GM19372 (cell line): Measurements from ENCODE around the gene SLC22A12.

Experiments used
- ATAC-seq: cut with Tn5 transposase; IDR thresholded peaks from one replicate; pipeline ENCODE4 v1.9.1; 2021; ENCODE audit warnings: mild to moderate bottlenecking, low read depth, moderate library complexity; ENCODE audit not compliant: unreplicated experiment

SLC22A12 gene

DNA sequence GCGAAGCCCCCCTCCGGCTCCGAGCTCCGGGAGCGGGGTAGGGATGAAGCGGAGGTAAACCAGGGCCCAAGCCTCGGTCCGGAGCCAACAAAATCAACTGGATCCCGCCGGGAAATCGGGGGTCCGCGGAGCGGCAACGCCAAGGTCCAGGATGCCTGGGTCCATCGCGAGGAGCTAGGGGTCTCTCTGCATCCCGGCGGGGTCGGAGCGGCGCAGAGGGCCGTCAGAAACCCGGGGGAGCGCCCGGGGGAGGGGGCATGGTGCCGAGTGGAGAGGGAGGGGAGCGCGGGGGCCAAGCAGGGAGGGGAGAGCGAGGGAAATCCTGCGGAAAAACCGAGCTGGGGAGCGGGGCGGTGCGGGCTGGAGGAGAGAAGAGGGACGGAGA lies 51.8 kb downstream of the SLC22A12 start:
- ATAC-seq: no peak

DNA sequence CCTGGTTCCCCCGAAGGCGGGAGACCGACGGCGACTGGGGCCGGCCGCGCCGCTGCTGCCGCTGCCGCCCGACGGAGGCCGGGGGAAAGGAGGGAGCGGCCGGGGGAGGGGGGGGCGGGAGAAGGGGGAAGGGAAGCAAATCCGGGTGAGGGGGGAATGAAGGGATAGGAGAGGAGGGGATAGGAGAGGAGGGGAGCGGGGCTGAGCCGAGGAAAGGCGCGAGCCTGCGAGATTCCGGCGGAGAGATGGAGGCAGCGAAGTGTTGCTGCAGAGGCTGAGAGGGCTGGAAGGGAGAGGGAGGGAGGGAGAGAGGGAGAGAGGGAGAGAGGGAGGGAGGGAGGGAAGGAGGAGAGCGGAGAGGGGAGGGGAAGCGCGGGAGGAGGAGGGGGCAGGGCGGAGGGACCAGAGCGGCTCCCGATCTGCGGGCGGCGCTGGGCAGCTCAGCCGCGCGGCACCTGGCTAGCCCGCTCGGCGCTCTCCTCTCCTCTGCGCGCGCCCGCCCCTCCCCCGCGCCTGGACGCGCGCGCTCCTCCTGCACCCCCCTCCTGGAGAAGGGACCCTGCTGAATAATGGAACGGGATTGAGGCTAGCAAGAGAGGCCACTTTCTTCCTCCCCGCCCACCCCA lies 52.3 kb downstream of the SLC22A12 start:
- no peak for ATAC-seq

GRCh38 chr11:64643920-64644646 lies 53.1 kb downstream of the SLC22A12 start:
- no peak for ATAC-seq

DNA sequence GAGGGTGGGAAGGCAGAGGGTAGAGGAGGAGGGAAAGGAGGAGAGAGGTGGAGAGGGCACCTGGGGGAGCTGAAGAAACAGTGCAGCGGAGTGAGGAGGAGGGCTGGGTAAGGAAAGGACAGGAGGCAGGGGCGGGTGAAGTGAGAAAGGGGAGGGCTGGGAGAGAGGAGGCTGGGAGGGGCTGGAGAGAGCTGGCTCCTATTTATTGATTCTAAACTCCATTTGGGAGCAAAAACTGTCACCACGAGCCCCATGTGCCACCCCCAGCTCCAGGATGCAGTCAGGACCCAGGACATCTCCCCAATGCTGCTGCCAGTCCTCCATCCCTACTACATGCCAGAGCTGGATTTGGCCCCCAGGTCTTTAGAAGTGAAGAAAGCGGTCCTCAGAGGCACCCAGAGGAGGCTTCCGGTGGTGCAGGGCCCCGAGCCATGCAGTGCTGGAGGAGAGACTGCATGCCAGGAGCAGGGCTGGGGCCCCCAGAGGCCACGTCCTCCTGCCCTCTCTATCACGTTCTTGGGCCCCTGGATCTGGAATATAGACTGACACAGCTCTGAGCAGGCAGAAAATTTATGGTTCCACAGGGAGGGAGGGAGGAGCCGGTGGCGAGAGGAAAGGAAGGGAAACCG lies 53.7 kb downstream of the SLC22A12 start:
- no peak for ATAC-seq

DNA sequence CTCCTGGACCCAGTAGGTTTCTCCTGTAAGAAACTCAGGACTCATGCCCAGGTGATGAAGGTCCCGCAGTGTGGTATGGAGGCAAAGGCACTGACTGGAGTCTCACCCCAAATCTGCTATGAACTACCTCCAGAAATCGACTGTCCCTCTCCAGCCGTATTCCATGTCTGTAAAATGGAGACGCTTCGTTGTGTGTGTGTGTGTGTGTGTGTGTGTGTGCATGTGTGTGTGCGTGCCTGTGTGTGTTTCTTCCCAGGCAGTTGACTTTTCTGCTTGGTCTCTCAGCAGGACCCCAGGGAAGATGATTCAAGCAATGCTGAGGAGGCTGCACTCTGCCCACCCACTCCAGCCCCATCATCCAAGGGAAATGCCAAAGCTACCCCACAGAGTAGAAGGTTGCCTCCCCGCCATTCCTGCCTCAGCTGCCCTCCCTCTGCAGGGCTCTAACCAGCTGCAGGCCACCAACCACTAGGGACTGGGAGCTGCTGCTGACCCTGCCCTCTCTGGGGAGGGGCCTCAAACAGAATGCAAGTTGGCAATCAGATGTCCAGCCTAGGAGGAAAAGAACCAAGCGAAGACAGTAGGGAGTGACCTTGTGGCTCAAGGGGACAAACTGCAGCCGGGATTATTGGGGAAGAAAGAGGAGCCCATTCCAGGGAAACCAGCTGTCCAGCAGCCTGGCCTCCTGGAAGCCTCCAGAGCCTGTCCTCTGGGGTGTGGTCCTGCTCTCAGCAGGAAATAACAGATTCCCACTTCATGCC lies 56.2 kb downstream of the SLC22A12 start:
- ATAC-seq: no peak

GRCh38 chr11:64648551-64648950 lies 57.5 kb downstream of the SLC22A12 start:
- ATAC-seq: no peak

DNA sequence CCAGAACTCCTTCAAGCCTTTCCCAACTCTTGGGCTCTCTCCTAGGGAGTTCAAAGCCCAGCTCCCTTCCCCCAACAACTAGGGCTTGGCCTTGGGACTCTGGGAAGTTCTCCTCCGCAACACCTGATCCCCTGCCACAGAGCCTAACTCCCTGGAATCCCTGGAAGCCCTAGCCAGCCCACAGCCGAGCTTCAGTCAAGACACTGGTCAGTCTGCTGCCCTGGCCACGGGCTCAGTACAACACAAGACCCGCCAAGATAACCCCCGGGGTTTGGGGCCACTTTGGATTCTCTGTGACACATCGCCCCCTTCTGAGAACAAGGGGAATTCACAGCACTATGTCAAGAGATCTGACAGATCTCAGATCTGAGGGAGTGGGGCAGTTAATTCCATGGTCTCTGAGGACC lies 58.3 kb downstream of the SLC22A12 start:
- ATAC-seq: no peak

- no peak for ATAC-seq
Observed at GRCh38 chr11:64650923-64651523, 60.0 kb downstream of the SLC22A12 start.
